C4-2B (cell line): ENCODE data around the gene MLLT3.

Source experiments
- H3K27ac ChIP-seq: fragments of 450-650 bp; 2 replicates; pipeline ENCODE4 v1.5.1; 2017
- CTCF ChIP-seq: fragments of 450-650 bp; conservative IDR thresholded peaks from 2 replicates; pipeline ENCODE4 v1.5.1; 2017; ENCODE audit warnings: mild to moderate bottlenecking
- ZFX ChIP-seq: fragments of 450-650 bp; IDR thresholded peaks from 2 replicates; pipeline ENCODE4 v1.6.1; 2017

The MLLT3 gene

GRCh38 chr9:20579524-20580314, 42.6 kb downstream of the MLLT3 start:
- no peak overlapping the region for H3K27ac ChIP-seq
- TF ChIP-seq CTCF = no peak
- TF ChIP-seq ZFX = no peak

GRCh38 chr9:20573023-20573422, 49.3 kb downstream of the MLLT3 start:
- H3K27ac ChIP-seq = no peak overlapping the region
- TF ChIP-seq ZFX (no peak), CTCF (no peak)

GRCh38 chr9:20570756-20571155, 51.5 kb downstream of the MLLT3 start:
- no peak overlapping the region for H3K27ac ChIP-seq

GRCh38 chr9:20570087-20570486, 52.2 kb downstream of the MLLT3 start:
- TF ChIP-seq ZFX = no peak
- TF ChIP-seq CTCF = no peak
- peak overlapping the region; percentile 60; the same call in 1 of the 2 replicates for H3K27ac ChIP-seq

More at GRCh38 chr9:20570756-20571155, 51.5 kb downstream of the MLLT3 start:
- no peak for TF ChIP-seq CTCF
- TF ChIP-seq ZFX = no peak

- no peak for TF ChIP-seq CTCF
- no peak for TF ChIP-seq ZFX
- peak overlapping the region; percentile 60; the same call in 1 of the 2 replicates for H3K27ac ChIP-seq
Measured at GRCh38 chr9:20569525-20569924, 52.8 kb downstream of the MLLT3 start.

GRCh38 chr9:20568400-20568799, 53.9 kb downstream of the MLLT3 start:
- no peak overlapping the region for H3K27ac ChIP-seq
- TF ChIP-seq ZFX = no peak
- no peak for TF ChIP-seq CTCF

- peak overlapping the region; percentile 53; the same call in 1 of the 2 replicates for H3K27ac ChIP-seq
- TF ChIP-seq CTCF (no peak), ZFX (no peak)
Measured at GRCh38 chr9:20566401-20566800, 55.9 kb downstream of the MLLT3 start.
